ENCODE results near the gene HBP1. TPM values are rescaled to one million over a fixed set of nuclear protein-coding genes. Genes with fewer than 3 reads are reported as not detected.
"Not testable (repeated sequence)": the region's sequence is repeated elsewhere in the genome, so short reads cannot be mapped to it uniquely, and the experiment has no call there.

Gene HBP1
- total RNA-seq, 2 experiments from 2014 or later: 17.2 to 17.3 TPM

DNA sequence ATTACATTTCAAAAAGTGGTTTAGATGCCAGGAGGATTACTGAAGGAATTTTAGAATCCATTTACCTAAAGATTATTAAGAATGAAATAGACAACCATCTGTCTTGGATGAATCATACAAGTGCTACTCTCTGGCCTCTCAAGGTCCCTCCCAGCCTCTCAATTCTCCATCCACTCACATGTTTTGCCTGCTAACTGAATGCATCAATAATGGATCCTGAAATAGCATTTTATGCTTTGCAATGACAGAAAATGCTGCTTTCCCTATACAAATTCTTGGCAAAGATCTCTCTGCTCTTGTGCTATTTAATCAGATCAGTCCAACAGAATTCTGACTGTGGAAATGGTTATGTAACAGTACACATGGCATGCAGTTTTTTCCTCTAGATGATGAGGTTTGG, 68.1 kb downstream of the HBP1 start:
- H3K27ac Mint-ChIP-seq: no peak overlapping the region
- ChIA-PET POLR2A (no interaction called here), CTCF (no interaction called here)
- no peaks in the 10 kb centered on the region for H3K4me1 Mint-ChIP-seq (ENCODE audit: low read depth)
- H3K9me3 Mint-ChIP-seq (ENCODE audit: insufficient read depth): no peaks in the 10 kb centered on the region
- no peaks in the 10 kb centered on the region for H3K27me3 Mint-ChIP-seq (ENCODE audit: low read depth)
- DNase-seq (no peak), ATAC-seq (no peak)
- no peaks in the 10 kb centered on the region for H3K36me3 Mint-ChIP-seq (ENCODE audit: low read depth)
- no peak overlapping the region for H3K4me3 Mint-ChIP-seq

- H3K27me3 Mint-ChIP-seq (ENCODE audit: low read depth): no peaks in the 10 kb centered on the region
- ChIA-PET POLR2A (no interaction called here), CTCF (no interaction called here)
- H3K27ac Mint-ChIP-seq: no peak overlapping the region
- ATAC-seq: no peak
- no peak overlapping the region for H3K4me3 Mint-ChIP-seq
- H3K36me3 Mint-ChIP-seq (ENCODE audit: low read depth): no peaks in the 10 kb centered on the region
- no peak for DNase-seq
- no peaks in the 10 kb centered on the region for H3K9me3 Mint-ChIP-seq (ENCODE audit: insufficient read depth)
- no peaks in the 10 kb centered on the region for H3K4me1 Mint-ChIP-seq (ENCODE audit: low read depth)
These were observed 68.6 kb downstream of the HBP1 start for GRCh38 chr7:107237451-107237850.

- Mint-ChIP-seq H3K36me3 (ENCODE audit: low read depth) (peaks cover 32% of the 10 kb centered on the region), H3K27me3 (ENCODE audit: low read depth) (no peaks in the 10 kb centered on the region), H3K4me3 (no peak overlapping the region), H3K4me1 (ENCODE audit: low read depth) (no peaks in the 10 kb centered on the region), H3K9me3 (ENCODE audit: insufficient read depth) (peaks cover 7% of the 10 kb centered on the region), H3K27ac (no peak overlapping the region)
- no peak for DNase-seq
- ChIA-PET CTCF (no interaction called here), POLR2A (no interaction called here)
- no peak for ATAC-seq
These were observed 73.5 kb downstream of the HBP1 start for GRCh38 chr7:107242267-107242666.

DNA sequence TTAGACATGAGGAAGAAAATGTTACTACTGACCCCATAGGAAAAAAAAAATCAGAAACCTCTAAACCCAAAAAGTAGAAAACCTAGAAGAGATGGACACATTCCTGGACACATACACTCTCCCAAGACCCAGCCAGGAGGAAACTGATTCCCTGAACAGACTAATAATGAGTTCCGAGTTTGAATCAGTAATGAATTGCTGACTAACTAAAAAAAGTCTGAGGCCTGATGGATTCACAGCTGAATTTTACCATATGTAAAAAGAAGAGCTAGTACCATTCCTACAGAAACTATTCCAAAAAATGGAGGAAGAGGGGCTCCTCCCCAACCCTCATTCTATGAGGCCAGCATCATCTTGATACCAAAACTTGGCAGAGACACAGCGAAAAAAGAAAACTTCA, 75.8 kb downstream of the HBP1 start:
- POLR2A ChIA-PET: no interaction called here
- ATAC-seq (no peak), DNase-seq (no peak)
- H3K27ac Mint-ChIP-seq: no peak overlapping the region
- CTCF ChIA-PET: no interaction called here
- H3K27me3 Mint-ChIP-seq (ENCODE audit: low read depth): no peaks in the 10 kb centered on the region
- peaks cover 38% of the 10 kb centered on the region for H3K36me3 Mint-ChIP-seq (ENCODE audit: low read depth)
- no peaks in the 10 kb centered on the region for H3K4me1 Mint-ChIP-seq (ENCODE audit: low read depth)
- H3K4me3 Mint-ChIP-seq: no peak overlapping the region
- H3K9me3 Mint-ChIP-seq (ENCODE audit: insufficient read depth): peaks cover 7% of the 10 kb centered on the region

- H3K36me3 Mint-ChIP-seq (ENCODE audit: low read depth): peaks cover 38% of the 10 kb centered on the region
- H3K27me3 Mint-ChIP-seq (ENCODE audit: low read depth); H3K4me3 Mint-ChIP-seq; H3K27ac Mint-ChIP-seq; H3K9me3 Mint-ChIP-seq (ENCODE audit: insufficient read depth); ATAC-seq; H3K4me1 Mint-ChIP-seq (ENCODE audit: low read depth); DNase-seq; CTCF ChIA-PET; POLR2A ChIA-PET: not testable (repeated sequence)
These were observed 78.0 kb downstream of the HBP1 start for GRCh38 chr7:107246836-107247235.

DNA sequence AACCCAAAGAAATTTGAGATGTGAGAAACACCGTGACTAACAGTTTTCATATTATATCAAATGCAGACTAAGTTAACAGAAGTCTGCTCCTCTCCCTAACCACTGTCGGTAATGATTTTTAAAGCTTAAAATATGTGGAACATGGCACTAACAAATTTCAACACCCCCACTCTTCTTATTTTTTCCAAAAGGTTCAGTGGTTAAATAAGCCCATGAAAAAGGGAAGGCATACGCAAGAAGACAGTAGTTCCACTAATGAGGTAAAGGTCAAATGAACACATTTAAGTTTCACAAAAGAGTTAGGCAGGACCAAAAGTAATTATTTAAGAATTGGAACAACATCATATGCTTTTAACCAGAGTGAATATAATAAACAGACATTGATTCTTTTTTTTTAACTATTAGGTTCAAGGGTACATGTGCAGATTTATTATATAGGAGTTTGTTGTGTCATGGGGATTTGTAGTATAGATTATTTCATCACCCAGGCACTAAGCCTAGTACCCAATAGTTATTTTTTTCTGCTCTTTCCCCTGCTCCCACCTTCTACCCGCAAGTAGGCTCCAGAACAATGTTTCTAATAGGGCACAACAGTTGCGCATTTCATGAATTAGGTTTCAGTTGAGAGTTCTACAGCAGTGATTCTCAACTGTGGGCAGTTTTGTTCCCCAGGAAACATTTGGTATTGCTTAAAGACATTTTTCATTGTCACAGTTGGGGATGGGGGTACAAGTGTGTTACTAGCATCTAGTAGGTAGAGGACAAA, 79.9 kb downstream of the HBP1 start:
- ATAC-seq (no peak), DNase-seq (no peak)
- CTCF ChIA-PET: no interaction called here
- Mint-ChIP-seq H3K4me1 (ENCODE audit: low read depth) (no peaks in the 10 kb centered on the region), H3K4me3 (no peak overlapping the region), H3K36me3 (ENCODE audit: low read depth) (peaks cover 32% of the 10 kb centered on the region), H3K27ac (no peak overlapping the region), H3K9me3 (ENCODE audit: insufficient read depth) (peaks cover 7% of the 10 kb centered on the region), H3K27me3 (ENCODE audit: low read depth) (no peaks in the 10 kb centered on the region)
- POLR2A ChIA-PET: no interaction called here

DNA sequence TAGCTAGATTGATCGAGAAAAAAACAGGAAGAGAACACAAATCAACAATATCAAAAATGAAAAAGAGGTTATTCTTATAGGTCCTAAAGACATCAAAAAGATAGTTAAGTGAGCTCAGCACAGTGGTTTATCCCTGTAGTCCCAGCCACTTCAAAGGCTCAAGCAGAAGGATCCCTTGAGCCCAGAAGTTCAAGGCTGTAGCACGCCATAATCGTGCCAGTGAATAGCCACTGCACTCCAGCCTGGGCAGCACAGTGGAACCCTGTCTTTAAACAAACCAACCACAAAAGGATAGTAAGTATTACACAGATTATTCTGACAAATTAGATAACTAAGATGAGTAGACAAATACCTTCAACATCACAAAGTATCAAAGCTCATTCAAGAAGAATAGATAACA, 83.2 kb downstream of the HBP1 start:
- ATAC-seq (no peak), DNase-seq (no peak)
- peaks cover 9% of the 10 kb centered on the region for H3K36me3 Mint-ChIP-seq (ENCODE audit: low read depth)
- H3K4me1 Mint-ChIP-seq (ENCODE audit: low read depth): no peaks in the 10 kb centered on the region
- ChIA-PET POLR2A (interaction anchor here (0.6 kb wide), 1 partner anchor 38 kb away, joined by 3 read pairs; no protein-coding TSS in a partner anchor), CTCF (no interaction called here)
- no peaks in the 10 kb centered on the region for H3K9me3 Mint-ChIP-seq (ENCODE audit: insufficient read depth)
- no peak overlapping the region for H3K27ac Mint-ChIP-seq
- no peaks in the 10 kb centered on the region for H3K27me3 Mint-ChIP-seq (ENCODE audit: low read depth)
- no peak overlapping the region for H3K4me3 Mint-ChIP-seq

Other genes starting within 250 kb of the HBP1 start
- 1 to 10 TPM; 1.6 to 1.9 TPM for gene PRKAR2B, start 124.3 kb upstream of the HBP1 start, total RNA-seq

Measured in activated CD8-positive, alpha-beta T cell treated with anti-CD3 and anti-CD28 coated beads, Interleukin-2, amount 10 ng/mL, durations not matched to agents 7 days and 5 days (primary cell).